Renal pelvis (tissue), 4 donors: Measurements from ENCODE around the gene SPHK1. TPM values are rescaled to one million over a fixed set of nuclear protein-coding genes. Genes with fewer than 3 reads are reported as not detected.
A peak's percentile ranks its signal among the peaks of the same experiment; 100 is the strongest.
"Not testable (repeated sequence)": the region's sequence is repeated elsewhere in the genome, so short reads cannot be mapped to it uniquely, and the experiment has no call there.

Experiments used
- DNase-seq: peaks from one replicate; pipeline ENCODE4 v3.0.0-alpha.2; 2013
- polyA plus RNA-seq, 3 donors: library from polyadenylated mRNA; unstranded; fragments of 120-200 nt; gene quantifications; one replicate each; pipeline ENCODE4 v1.2.1, GENCODE V29; 2013; ENCODE audit not compliant: insufficient read length in 3 of 3

Gene SPHK1
- polyA plus RNA-seq, 3 donors, result 2.7 to 4.9 (median 4.9) TPM

GRCh38 chr17:76359776-76360175 is 24.6 kb upstream of the SPHK1 start:
- DNase-seq, result not testable (repeated sequence)

- no peak for DNase-seq
Observed at GRCh38 chr17:76360461-76360860, 23.9 kb upstream of the SPHK1 start.

DNA sequence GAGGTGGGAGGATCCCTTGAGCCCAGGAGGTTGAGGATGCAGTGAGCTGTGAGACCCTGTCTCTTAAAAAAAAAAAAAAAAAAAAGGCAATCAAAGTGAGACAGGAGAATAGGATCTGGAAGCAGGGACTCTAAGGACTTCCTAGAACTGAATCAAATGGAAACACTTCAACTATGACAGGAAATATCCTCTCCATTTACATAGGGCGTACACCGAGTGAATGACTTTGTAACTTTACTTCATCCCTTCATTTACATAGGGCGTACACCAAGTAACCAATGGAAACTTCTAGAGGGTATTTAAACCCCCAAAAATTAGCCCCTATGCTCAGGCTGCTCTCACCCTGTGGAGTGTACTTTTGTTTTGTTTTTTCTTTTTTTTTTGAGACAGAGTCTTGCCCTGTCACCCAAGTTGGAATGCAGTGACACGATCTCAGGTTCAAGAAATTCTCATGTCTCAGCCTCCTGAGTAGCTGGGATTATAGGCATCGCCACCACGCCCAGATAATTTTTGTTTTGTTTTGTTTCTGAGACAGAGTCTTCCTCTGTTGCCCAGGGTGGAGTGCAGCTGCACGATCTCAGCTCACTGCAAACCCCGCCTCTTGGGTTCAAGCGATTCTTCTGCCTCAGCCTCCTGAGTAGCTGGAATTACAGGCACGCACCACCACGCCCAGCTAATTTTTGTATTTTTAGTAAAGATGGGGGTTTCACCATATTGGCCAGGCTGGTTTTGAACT is 21.1 kb upstream of the SPHK1 start:
- no peak for DNase-seq

DNA sequence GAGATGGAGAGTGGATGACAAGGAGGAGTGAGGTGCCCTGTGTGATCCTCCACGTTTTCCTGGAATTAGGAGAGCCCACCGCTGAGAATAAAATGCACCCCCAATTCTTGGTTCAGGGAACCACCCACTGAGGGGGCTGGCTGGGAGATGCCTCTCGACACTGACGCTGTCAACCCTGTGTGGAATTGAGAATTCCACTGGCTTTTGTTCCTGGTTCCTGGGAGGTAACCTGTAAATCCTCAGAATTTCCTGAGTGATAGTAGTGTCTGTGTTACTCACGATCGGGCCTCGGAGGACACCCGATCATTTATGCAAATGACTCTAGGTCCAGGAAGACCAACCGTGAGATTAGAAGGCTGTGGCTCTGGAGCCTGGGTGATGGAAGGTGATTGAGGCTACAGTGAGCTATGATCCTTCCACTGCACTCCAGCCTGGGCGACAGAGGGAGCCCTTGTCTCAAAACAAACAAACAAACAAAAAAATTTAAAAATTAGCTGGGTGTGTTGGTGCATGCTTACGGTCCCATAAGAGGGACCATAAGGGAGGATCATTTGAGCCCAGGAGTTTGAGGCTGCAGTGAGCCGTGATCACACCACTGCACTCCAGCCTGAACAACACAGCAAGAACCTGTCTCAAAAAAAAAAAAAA is 19.0 kb upstream of the SPHK1 start:
- no peak for DNase-seq

GRCh38 chr17:76366247-76366646 is 18.2 kb upstream of the SPHK1 start:
- no peak for DNase-seq

DNA sequence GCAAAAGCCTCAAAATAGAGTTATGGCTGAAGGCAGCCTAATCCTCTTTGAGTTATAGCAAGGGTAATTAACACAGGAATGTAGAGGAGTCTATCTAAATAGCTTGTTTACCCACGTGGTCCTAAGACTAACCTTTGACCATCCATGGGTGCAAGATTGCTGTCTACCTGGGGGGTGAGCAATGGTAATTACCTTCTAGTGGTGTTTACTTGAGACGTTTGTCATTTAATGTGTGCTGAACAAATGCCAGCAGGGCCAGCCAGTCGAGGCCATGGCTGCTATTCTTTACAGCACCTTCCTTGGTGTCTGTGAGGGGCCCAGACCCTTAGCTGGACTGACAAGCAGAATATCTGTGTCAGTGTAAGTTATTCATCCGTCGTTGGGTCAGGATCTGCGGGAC is 16.8 kb upstream of the SPHK1 start:
- DNase-seq, result no peak

DNA sequence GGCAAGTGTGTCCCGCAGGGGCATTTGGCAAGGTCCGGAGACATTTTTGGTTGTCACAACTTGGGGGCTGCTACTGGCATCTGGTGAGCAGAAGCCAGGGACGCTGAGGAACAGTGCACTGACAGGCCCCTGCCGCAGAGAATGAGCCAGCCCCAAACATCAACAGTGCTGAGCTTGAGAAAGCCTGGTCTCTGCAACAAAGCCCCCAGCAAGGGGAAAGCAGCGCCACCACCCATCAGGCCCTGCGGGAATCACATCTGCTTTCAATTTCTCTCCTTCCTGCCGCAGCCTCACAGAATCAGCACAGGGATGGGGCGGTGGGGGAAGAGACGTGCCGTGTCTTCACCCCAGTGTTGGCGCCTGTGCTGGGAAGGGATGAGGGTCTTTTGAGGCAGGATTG is 15.9 kb upstream of the SPHK1 start:
- DNase-seq, result no peak

DNA sequence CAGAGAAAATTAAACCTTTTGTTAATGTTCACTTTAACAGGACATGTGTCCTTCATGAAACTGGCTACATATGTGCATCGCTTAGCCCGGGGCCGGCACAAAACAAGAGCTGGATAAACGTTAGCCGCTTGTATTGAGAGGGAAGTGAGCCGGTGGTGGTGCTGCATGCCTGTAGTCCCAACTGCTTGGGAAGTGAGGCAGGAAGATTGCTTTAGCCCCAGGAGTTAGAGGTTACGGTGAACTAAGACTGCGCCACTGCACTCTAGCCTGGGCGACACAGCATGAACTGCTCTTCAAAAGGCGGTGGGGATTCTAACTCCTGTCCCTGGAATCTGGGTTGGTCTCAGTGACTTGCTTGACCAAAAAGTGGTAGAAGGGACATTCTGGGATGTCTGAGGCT is 15.0 kb upstream of the SPHK1 start:
- no peak for DNase-seq

- peak; percentile 78 for DNase-seq
Observed at GRCh38 chr17:76369804-76370203, 14.6 kb upstream of the SPHK1 start.

DNA sequence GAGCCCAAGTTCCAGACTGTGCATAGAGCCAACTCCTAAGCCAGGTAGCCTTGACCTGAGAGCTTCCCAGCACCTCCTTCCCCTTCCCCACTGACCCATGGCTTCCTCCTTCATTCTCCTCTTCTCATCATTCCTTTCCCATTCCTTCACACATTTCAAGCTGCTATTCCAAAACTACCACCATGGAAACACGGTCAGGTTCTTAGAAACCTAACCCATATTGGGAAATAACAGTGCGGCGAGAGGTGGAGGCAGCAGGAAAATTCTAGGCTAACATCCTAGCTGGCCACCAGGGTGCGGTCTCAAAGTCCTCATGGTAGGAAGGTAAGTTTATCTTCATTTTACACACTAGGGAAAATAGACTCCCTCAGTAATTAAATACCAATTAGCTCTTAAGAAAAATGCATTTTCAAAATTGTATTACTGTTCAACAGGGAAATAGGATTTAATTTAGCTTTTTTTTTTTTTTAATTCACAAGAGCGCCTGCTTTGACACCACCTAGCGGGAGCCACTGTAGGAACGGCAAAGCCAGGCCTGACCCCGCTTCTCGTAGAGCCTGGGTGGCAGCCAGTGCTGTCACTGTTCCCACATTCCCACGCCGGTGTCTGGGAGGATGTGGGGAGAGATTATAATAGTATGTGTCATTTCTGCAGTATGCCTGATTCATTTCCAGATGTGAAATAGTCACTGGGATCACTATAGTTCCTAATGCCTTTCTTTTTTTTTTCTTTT is 14.0 kb upstream of the SPHK1 start:
- DNase-seq, result no peak

DNA sequence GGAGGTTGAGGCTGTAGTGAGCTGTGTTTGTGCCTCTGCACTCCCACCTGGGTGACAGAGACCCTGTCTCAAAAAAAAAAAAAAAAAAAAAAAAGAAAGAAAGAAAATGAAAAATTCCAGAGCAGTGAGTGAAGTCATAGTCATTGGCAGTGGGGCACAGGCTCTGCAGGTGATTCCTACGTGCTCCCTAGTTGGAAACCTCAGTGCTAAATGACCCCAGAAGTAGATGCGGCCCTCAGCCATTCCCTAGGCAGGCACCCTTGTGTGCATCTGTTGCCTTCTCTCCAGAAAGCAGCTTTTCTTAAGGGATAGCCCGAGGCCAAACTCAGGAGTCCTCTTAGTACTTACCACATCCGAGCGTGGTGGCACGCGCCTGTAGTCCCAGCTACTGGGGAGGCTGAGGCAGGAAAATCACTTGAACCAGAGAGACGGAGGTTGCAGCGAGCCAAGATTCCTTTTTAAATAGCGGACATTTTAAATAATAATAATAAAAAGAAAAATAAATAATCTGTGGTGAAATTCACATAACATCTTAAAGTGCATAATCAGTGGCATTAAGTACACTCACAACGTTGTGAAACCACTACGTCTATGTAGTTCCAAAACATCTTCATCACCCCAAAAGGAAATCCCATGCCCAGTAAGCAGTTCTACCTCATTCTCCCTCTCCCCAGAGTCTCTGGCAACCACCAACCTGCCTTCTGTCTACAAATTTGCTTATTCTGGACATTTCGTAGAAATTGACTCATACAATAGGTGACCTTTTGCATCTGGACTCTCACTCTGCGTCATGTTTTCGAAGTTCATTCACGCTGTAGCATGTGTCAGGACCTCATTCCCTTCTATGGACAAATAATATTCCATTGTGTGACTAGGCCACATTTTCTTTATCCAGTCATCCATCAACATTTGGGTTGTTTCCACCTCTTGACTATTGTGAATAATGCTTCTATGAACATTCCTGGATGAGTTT is 12.5 kb upstream of the SPHK1 start:
- no peak for DNase-seq

- no peak for DNase-seq
Observed at GRCh38 chr17:76376318-76377133, 7.9 kb upstream of the SPHK1 start.

DNA sequence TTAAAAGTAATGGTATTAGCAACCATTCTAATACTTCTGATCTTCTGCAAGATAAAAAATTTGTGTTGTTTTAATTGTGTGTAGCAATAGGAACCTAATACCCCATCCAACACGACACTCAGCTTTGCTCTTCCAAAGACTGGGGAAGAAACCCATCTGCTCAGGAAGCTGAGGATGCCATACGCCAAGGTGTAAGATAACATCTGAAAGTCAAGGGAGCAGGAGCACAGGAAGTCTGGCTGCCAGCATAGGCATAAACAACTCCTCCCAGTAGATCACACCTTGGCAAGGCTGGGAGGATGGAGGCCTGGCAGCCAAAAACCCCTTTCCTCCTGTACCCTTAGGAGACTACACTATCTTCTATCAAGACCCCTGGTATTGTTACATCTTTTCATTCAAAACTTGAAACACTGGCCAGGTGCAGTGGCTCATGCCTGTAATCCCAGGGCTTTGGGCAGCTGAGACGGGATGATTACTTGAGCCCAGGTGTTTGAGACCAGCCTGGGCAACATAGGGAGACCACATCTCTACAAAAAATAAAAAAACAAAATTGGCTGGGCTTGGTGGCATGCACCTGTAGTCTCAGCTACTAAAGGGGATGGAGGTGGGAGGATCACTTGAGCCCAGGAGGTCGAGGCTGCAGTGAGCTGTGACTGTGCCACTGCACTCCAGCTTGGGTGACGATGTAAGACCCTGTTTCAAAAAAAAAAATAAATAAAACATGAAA is 5.7 kb upstream of the SPHK1 start:
- DNase-seq, result no peak

- no peak for DNase-seq
Observed at GRCh38 chr17:76379275-76379641, 5.2 kb upstream of the SPHK1 start.

GRCh38 chr17:76379646-76380376 is 4.6 kb upstream of the SPHK1 start:
- DNase-seq, result no peak

- DNase-seq, result no peak
Observed at GRCh38 chr17:76381633-76382350, 2.6 kb upstream of the SPHK1 start.

DNA sequence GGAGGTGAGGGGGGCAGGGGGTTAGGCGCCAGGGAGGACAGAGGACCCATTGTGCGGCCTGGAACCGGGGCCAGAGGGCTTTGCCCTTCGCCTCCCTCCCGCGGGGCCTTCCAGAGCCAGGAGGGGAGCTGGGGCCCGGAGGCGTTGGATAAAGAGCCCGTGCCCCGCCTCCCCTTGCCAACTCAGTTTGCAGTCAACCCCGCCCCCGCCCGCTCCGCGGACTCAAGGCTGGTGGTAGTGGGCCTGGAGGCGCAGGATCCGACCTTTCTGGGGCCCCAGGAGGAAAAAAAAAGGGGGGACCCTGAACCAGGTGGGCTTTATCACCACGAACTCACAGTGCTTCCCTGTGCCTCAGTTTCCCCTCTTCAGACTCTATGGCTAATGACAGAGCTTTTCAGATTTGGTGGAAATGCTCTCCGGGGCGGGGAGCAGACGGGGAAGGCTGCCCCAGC is 2.0 kb upstream of the SPHK1 start:
- DNase-seq, result no peak

GRCh38 chr17:76382803-76383545 is 1.4 kb upstream of the SPHK1 start:
- no peak for DNase-seq
